Thoracic aorta (tissue), 2 donors: ENCODE results near the gene SATB2. TPM values are rescaled to one million over a fixed set of nuclear protein-coding genes. Genes with fewer than 3 reads are reported as not detected.

Experiments used
- ATAC-seq: fragments of 150-250 bp; one replicate; pipeline ENCODE4 v1.8.0; 2017; ENCODE audit warnings: low read depth; ENCODE audit not compliant: insufficient number of reproducible peaks, low FRiP score
- DNase-seq: peaks from one replicate; pipeline ENCODE4 v3.0.0-alpha.2; 2020; ENCODE audit warnings: low spot score
- H3K27ac ChIP-seq, 2 donors: fragments of 200-600 bp; sonication (generic); 1 replicate in 1 of 2; 2 replicates in 1 of 2; pipeline ENCODE4 v1.5.1; 2016; ENCODE audit warnings: mild to moderate bottlenecking in 2 of 2, moderate library complexity in 2 of 2
- H3K27me3 ChIP-seq: fragments of 200-600 bp; sonication (generic); replicated peaks from 2 replicates; pipeline ENCODE4 v1.6.0; 2016; ENCODE audit warnings: mild to moderate bottlenecking; ENCODE audit not compliant: insufficient read depth
- H3K36me3 ChIP-seq: fragments of 200-600 bp; sonication (generic); one replicate; pipeline ENCODE4 v1.5.1; 2016
- H3K4me1 ChIP-seq, 2 donors: fragments of 200-600 bp; sonication (generic); 1 replicate in 1 of 2; 2 replicates in 1 of 2; pipeline versions ENCODE4 v1.5.1 to v1.6.0; 2016; ENCODE audit warnings: low read depth in 2 of 2, mild to moderate bottlenecking in 1 of 2; ENCODE audit not compliant: control insufficient read depth in 1 of 2
- H3K4me3 ChIP-seq: fragments of 200-600 bp; sonication (generic); 2 replicates; pipeline ENCODE4 v1.5.1; 2016; ENCODE audit warnings: mild to moderate bottlenecking
- H3K9me3 ChIP-seq: fragments of 200-600 bp; sonication (generic); 2 replicates; pipeline ENCODE4 v1.5.1; 2016
- total RNA-seq, 2 donors: library from RNA; depleted of rRNA; stranded (reverse); fragments of >200 nt; gene quantifications; one replicate each; pipeline versions ENCODE4 v1.1.0 to v1.2.3, GENCODE V29; 2016
- TF ChIP-seq, protein P1 (sequence below): fragments of 200-600 bp; sonication (generic); IDR thresholded peaks from one replicate; pipeline ENCODE4 v1.5.1; 2019; ENCODE audit warnings: antibody characterized with exemption

SATB2 gene
- total RNA-seq, 2 donors from 2014 or later = 4.5 to 5.5 TPM

DNA sequence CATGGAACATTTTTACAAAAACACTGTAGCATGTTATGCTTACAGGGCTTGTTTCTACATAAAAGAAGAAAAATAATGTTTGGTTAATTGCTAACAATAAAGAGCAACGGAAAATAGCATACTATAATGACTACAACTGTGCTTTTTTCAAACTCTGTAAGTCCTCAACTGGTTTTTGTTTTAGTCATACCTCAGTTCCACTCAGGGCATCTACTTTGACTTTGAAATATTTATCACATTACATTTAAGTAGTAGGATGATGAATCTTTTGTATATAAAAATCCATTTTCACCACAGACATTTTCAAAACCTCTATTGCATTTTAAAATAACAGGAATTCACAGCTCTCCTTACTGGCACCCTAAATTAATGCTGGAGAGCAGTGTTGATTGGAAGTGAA is 8.3 kb downstream of the SATB2 start:
- Histone ChIP-seq H3K36me3 (no peaks in the 10 kb centered on the region), H3K27ac (no peak overlapping the region), H3K4me3 (no peak overlapping the region), H3K9me3 (no peaks in the 10 kb centered on the region), H3K4me1 (no peaks in the 10 kb centered on the region), H3K27me3 (peaks cover 6% of the 10 kb centered on the region)
- no peak for DNase-seq
- ATAC-seq = no peak
- TF ChIP-seq, protein P1, sequence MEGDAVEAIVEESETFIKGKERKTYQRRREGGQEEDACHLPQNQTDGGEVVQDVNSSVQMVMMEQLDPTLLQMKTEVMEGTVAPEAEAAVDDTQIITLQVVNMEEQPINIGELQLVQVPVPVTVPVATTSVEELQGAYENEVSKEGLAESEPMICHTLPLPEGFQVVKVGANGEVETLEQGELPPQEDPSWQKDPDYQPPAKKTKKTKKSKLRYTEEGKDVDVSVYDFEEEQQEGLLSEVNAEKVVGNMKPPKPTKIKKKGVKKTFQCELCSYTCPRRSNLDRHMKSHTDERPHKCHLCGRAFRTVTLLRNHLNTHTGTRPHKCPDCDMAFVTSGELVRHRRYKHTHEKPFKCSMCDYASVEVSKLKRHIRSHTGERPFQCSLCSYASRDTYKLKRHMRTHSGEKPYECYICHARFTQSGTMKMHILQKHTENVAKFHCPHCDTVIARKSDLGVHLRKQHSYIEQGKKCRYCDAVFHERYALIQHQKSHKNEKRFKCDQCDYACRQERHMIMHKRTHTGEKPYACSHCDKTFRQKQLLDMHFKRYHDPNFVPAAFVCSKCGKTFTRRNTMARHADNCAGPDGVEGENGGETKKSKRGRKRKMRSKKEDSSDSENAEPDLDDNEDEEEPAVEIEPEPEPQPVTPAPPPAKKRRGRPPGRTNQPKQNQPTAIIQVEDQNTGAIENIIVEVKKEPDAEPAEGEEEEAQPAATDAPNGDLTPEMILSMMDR = no peak

DNA sequence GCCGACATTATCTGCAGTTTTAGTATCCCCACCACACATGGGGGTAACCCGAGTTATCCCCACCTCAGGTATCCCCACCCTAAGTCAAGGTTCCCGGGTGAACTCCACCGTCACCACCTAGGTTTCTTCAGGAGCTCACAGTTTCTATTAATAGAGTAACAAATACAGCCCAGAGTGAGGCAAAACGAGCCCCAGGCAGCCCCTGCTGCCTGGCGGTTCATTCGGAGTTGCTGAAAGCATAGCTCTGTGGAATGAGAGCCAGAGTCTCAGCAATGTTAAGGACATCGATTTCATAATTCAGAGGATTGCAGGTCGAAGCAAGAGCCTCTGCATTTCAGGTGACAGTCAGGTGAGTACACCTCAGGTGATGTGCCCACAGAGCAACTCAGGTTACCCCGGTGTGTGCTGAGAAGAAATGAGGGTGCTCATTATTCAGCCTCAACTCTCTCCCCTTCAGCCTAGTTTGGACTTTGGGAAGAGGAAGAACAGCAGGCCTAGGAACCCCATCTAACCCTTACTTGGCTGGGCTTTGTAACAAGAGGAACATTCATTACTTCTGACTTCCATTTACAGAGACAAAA is 10.7 kb downstream of the SATB2 start:
- Histone ChIP-seq H3K36me3 (no peaks in the 10 kb centered on the region), H3K4me3 (no peak overlapping the region), H3K27me3 (peaks cover 1% of the 10 kb centered on the region), H3K27ac (no peak overlapping the region), H3K4me1 (no peaks in the 10 kb centered on the region), H3K9me3 (no peaks in the 10 kb centered on the region)
- TF ChIP-seq, protein P1 = no peak
- ATAC-seq (no peak), DNase-seq (no peak)

DNA sequence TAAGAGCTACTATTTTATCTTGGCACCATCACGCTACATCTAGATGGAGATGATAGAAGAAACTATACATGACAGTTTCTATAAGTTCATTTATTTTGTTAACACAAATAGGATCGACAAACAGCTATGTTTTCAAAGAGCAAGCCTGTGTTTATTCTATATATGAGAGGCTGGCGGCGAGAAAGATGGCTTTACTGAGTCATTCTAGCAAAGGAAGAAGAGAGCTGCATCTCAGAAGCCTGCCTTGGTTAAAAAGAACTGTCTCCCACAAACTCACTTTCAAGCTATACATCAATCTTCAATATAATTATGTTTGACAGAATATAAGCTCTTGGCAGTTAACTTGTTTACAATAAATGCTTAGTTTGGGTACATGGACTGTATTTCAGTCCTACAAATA is 13.0 kb downstream of the SATB2 start:
- DNase-seq (no peak), ATAC-seq (no peak)
- Histone ChIP-seq H3K36me3 (no peaks in the 10 kb centered on the region), H3K4me3 (no peak overlapping the region), H3K27ac (no peak overlapping the region), H3K9me3 (no peaks in the 10 kb centered on the region), H3K4me1 (no peaks in the 10 kb centered on the region), H3K27me3 (no peaks in the 10 kb centered on the region)
- TF ChIP-seq, protein P1 = no peak

DNA sequence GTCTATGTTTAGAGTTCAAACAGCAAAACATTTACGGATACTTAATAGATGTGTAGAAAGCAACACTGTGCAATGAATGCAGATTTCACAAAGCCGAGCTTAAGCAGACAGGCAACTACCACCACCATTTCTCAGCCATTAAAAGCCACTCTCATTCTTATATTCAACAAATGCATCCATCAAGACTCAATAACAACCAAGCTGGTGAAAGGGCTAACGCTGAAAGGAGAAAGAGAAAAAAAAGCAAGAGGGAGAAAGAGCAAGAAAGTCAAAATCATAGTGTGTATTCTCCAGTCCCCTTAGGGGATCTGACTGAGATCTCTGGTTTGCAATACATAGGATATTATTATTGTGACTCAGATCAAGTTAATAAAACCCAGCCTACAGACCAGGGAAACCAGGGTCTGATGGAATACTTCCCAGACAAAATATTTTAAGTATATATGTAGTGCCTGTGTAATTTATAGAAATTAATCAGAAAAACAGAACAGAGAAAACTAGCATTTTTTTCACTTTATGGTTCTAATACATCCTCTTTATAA is 14.1 kb downstream of the SATB2 start:
- Histone ChIP-seq H3K27ac (no peak overlapping the region), H3K36me3 (no peaks in the 10 kb centered on the region), H3K4me1 (no peaks in the 10 kb centered on the region), H3K4me3 (no peak overlapping the region), H3K9me3 (no peaks in the 10 kb centered on the region), H3K27me3 (no peaks in the 10 kb centered on the region)
- TF ChIP-seq, protein P1 = no peak
- DNase-seq = no peak
- no peak for ATAC-seq

DNA sequence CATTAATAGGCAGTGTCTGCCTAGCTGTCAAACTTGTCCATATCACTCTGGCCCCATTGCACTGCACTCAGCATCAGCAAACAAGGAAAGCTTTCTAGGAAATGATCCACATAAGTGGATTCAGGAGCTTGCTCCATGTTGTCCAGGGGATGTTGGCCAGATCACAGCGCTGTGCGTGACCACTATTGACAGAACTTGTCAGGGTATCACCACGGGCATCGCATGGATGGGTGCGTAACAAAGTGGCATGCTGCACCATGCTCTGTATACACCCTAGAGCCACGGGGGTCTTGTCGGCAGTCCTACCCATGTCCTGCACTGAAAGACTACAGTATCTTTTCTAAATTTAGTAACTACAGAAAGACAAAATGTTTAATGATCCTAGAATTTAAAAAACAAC is 15.6 kb downstream of the SATB2 start:
- H3K9me3 ChIP-seq = no peaks in the 10 kb centered on the region
- DNase-seq = no peak
- TF ChIP-seq, protein P1 = no peak
- no peak overlapping the region for H3K27ac ChIP-seq
- no peak for ATAC-seq
- H3K4me1 ChIP-seq = no peaks in the 10 kb centered on the region
- H3K27me3 ChIP-seq = no peaks in the 10 kb centered on the region
- H3K36me3 ChIP-seq = no peaks in the 10 kb centered on the region
- no peak overlapping the region for H3K4me3 ChIP-seq
